ENCODE measurements around the gene IFT122.
A peak's percentile ranks its signal among the peaks of the same experiment; 100 is the strongest.

The IFT122 gene

GRCh38 chr3:129439226-129439816 lies 703 bp upstream of the IFT122 start:
- peak in 1 of 3 experiments; percentile 21 for DNase-seq (ENCODE audit: low read depth in 2 of 3, low spot score in 2 of 3)

- no peak for DNase-seq (ENCODE audit: low read depth in 2 of 3, low spot score in 2 of 3)
These were observed 680 bp downstream of the IFT122 start for GRCh38 chr3:129440618-129441190.

- DNase-seq (ENCODE audit: low read depth in 2 of 3, low spot score in 2 of 3) = no peak
These were observed 1.2 kb downstream of the IFT122 start for GRCh38 chr3:129441215-129441614.

- no peak for DNase-seq (ENCODE audit: low read depth in 2 of 3, low spot score in 2 of 3)
These were observed 1.8 kb downstream of the IFT122 start for GRCh38 chr3:129441782-129442181.

GRCh38 chr3:129442486-129442885 lies 2.5 kb downstream of the IFT122 start:
- no peak for DNase-seq (ENCODE audit: low read depth in 2 of 3, low spot score in 2 of 3)

- DNase-seq (ENCODE audit: low read depth in 2 of 3, low spot score in 2 of 3) = no peak
These were observed 2.9 kb downstream of the IFT122 start for GRCh38 chr3:129442947-129443346.

- no peak for DNase-seq (ENCODE audit: low read depth in 2 of 3, low spot score in 2 of 3)
These were observed 5.4 kb downstream of the IFT122 start for GRCh38 chr3:129445471-129445870.

GRCh38 chr3:129446926-129447325 lies 6.9 kb downstream of the IFT122 start:
- no peak for DNase-seq (ENCODE audit: low read depth in 2 of 3, low spot score in 2 of 3)

GRCh38 chr3:129448186-129448895 lies 8.3 kb downstream of the IFT122 start:
- no peak for DNase-seq (ENCODE audit: low read depth in 2 of 3, low spot score in 2 of 3)

GRCh38 chr3:129449279-129450115 lies 9.5 kb downstream of the IFT122 start:
- no peak for DNase-seq (ENCODE audit: low read depth in 2 of 3, low spot score in 2 of 3)

- no peak for DNase-seq (ENCODE audit: low read depth in 2 of 3, low spot score in 2 of 3)
These were observed 13.7 kb downstream of the IFT122 start for GRCh38 chr3:129453732-129454131.

GRCh38 chr3:129460155-129460554 lies 20.1 kb downstream of the IFT122 start:
- DNase-seq (ENCODE audit: low read depth in 2 of 3, low spot score in 2 of 3) = no peak

GRCh38 chr3:129460572-129460971 lies 20.5 kb downstream of the IFT122 start:
- DNase-seq (ENCODE audit: low read depth in 2 of 3, low spot score in 2 of 3) = no peak

GRCh38 chr3:129461022-129461421 lies 21.0 kb downstream of the IFT122 start:
- DNase-seq (ENCODE audit: low read depth in 2 of 3, low spot score in 2 of 3) = no peak

- no peak for DNase-seq (ENCODE audit: low read depth in 2 of 3, low spot score in 2 of 3)
These were observed 21.6 kb downstream of the IFT122 start for GRCh38 chr3:129461461-129462146.

GRCh38 chr3:129462361-129462968 lies 22.4 kb downstream of the IFT122 start:
- no peak for DNase-seq (ENCODE audit: low read depth in 2 of 3, low spot score in 2 of 3)

GRCh38 chr3:129463094-129463493 lies 23.1 kb downstream of the IFT122 start:
- no peak for DNase-seq (ENCODE audit: low read depth in 2 of 3, low spot score in 2 of 3)

GRCh38 chr3:129463716-129464115 lies 23.7 kb downstream of the IFT122 start:
- no peak for DNase-seq (ENCODE audit: low read depth in 2 of 3, low spot score in 2 of 3)

GRCh38 chr3:129467932-129468331 lies 27.9 kb downstream of the IFT122 start:
- no peak for DNase-seq (ENCODE audit: low read depth in 2 of 3, low spot score in 2 of 3)

- DNase-seq (ENCODE audit: low read depth in 2 of 3, low spot score in 2 of 3) = no peak
These were observed 29.0 kb downstream of the IFT122 start for GRCh38 chr3:129469026-129469425.

GRCh38 chr3:129470861-129471260 lies 30.8 kb downstream of the IFT122 start:
- DNase-seq (ENCODE audit: low read depth in 2 of 3, low spot score in 2 of 3) = no peak
